HG03108 (cell line): Measurements from ENCODE around the gene ARHGAP31.
A peak's percentile ranks its signal among the peaks of the same experiment; 100 is the strongest.

Experiments used
- ATAC-seq: cut with Tn5 transposase; IDR thresholded peaks from one replicate; pipeline ENCODE4 v1.9.1; 2021; ENCODE audit warnings: moderate library complexity; ENCODE audit not compliant: unreplicated experiment

ARHGAP31 gene

DNA sequence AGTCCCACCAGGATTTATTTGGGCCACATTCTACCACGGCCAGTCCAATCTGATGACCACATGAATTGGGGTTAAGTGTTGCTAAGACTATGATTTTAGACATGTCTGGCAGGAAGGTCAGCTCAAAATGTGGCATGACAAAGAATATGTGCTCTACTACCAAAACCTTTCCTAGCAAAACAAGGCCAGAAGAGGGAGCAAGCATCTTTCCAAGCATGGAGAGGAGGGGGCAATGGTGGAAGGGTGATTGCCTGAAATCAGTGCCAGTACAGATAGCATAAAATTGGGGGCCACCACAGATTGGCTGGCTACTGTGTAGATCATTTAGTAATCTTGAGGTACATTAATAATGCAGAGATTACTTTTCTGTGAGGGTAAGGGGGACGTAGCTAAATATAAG, 126.0 kb downstream of the ARHGAP31 start:
- ATAC-seq = no peak

GRCh38 chr3:119427669-119428068, 133.5 kb downstream of the ARHGAP31 start:
- no peak for ATAC-seq

DNA sequence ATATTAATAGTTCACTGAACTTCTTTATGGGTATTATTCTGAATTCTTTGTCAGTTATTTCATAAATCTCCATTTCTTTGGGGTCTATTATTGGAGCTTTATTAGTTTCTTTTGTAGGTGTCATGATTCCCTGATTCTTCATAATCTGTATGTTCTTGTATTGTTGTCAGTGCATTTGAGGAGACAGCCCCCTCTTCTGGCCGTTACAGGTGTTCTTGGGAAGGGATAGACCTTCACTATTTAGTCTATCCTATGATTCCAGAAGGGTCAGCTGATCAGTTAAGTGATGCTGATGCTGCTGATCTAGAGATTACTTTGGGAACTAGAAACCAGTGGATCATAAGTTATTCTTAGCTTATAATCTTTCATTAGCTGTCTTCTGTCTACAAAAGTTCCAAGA, 134.4 kb downstream of the ARHGAP31 start:
- ATAC-seq = no peak

- no peak for ATAC-seq
These were observed 139.6 kb downstream of the ARHGAP31 start for GRCh38 chr3:119433613-119434325.

GRCh38 chr3:119434703-119435102, 140.5 kb downstream of the ARHGAP31 start:
- no peak for ATAC-seq

DNA sequence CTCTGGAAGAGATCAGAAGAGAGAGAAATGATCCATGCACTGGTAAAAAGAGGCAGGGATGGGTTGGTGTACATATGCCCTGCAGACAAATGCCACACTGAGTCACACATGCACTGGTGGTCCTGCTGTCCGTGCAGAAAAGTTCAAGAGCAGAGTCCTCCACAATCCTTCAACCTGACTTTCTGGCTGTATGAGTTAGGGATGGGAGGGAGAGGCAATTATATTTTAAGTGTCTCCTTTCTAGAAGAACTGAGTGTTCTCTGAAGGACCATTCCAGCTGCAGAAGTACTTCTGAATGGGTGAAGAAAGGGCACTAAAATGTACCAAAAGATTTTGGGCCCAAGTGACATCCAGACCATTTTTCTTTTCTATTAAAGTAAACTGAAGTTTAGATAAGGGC, 142.8 kb downstream of the ARHGAP31 start:
- no peak for ATAC-seq

GRCh38 chr3:119437691-119438258, 143.6 kb downstream of the ARHGAP31 start:
- no peak for ATAC-seq

GRCh38 chr3:119443179-119443578, 149.0 kb downstream of the ARHGAP31 start:
- no peak for ATAC-seq

DNA sequence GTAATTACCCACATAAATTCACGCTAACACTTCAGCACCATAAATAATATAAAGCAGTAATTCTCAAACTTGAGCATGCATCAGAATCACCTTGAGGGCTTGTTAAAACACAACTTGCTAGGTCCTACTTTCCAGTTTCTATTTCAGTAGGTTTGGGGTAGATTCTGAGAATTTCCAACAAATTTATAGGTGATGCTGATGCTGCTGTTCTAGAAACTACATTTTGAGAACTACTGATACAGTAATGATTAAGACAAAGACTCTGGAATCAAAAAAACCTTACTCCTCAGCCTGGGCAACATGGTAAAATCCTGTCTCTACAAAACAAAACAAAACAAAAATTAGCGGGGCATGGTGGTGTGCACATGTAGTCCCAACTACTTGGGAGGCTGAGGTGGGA, 150.4 kb downstream of the ARHGAP31 start:
- no peak for ATAC-seq

- no peak for ATAC-seq
These were observed 159.6 kb downstream of the ARHGAP31 start for GRCh38 chr3:119453822-119454221.

GRCh38 chr3:119456469-119456868, 162.3 kb downstream of the ARHGAP31 start:
- no peak for ATAC-seq

DNA sequence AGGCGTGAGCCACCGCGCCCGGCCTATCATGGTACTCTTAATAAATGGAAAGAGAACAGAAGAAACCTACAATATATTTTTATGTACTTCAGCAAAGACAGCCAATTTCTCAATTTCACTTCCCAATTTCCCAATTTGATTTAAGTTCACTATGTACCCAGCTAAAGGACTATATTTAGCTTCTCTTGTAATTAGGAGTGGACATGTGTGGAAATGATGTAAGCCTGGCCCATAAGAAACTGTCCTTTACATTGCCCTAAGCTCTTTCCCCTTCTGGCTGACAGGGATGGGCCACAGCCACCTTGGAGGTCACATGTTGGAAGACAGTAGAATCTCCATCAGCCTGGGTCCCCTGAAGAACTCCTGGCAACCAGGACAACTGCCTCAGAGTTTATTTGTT, 163.1 kb downstream of the ARHGAP31 start:
- no peak for ATAC-seq

- ATAC-seq = peak; percentile 93
These were observed 169.3 kb downstream of the ARHGAP31 start, which contains the start of gene TMEM39A for GRCh38 chr3:119463171-119464169. Gene TMEM39A (minus strand): TSS chr3:119463615. CDS start chr3:119462074, 1,541 bp downstream.

- ATAC-seq = no peak
These were observed 173.9 kb downstream of the ARHGAP31 start for GRCh38 chr3:119468041-119468440.

- ATAC-seq = no peak
These were observed 175.4 kb downstream of the ARHGAP31 start for GRCh38 chr3:119469418-119470189.
